OCI-LY7 (cell line): Measurements from ENCODE around the gene FOXF1.

ENCODE experiments used
- CTCF ChIP-seq: fragments of 200-600 bp; sonication (generic); conservative IDR thresholded peaks from 2 replicates; pipeline ENCODE4 v1.5.1; 2014; ENCODE audit warnings: mild to moderate bottlenecking, antibody characterized with exemption, low read length, moderate library complexity, mixed read lengths
- EZH2phosphoT487 ChIP-seq: fragments of 200-600 bp; sonication (generic); IDR thresholded peaks from 2 replicates; pipeline ENCODE4 v1.6.1; 2018; ENCODE audit warnings: low read depth, borderline replicate concordance, mild to moderate bottlenecking, mixed run types, antibody characterized with exemption, low read length, moderate library complexity, mixed read lengths

GRCh38 chr16:86559802-86560305 is 49.5 kb downstream of the FOXF1 start:
- TF ChIP-seq CTCF (no peak), EZH2phosphoT487 (no peak)
